NCI-H1694 (cell line): ENCODE data around the gene AKAP9.
A peak's percentile ranks its signal among the peaks of the same experiment; 100 is the strongest.
"Not testable (repeated sequence)": the region's sequence is repeated elsewhere in the genome, so short reads cannot be mapped to it uniquely, and the experiment has no call there.

Experiments
- DNase-seq: peaks from one replicate; lab custom pipeline; 2025; lab: John Stamatoyannopoulos, UW

Gene AKAP9

DNA sequence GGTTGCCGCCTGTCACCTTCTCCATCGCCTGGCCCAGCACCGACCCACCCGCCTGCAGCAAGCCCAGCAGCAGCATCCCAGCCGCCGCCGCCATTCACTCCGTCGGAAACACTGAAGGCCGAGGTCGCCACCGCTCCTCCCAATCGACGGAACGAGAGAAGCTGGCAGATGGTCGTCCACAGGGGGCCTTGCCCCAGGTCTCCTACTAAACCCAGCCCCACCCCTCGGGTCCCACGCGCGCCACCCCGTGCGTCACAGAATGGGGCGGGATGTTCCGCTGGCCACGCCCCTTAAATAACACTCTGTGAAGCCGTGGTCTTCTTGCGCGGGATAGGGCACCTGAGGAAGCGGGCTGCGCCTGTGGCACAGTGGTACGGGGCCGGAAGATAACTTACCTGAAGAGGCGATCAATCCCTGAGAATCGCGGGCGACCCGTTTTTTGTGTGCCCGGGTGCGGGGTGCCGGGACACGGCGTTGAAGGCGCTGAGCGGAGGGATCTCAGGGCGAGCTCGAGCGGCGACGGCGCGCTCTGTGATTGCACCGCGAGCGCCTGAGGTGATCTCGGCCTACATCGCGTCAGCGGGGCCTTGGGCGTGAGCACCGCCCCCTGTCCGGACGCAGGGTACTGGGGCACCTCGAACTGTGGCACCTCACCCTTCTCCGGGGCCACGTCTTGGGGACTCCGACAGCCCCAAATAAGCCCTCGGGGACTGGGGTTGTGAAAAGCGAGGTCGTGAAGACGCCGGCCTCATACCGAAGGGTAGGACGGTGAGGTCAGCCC, 193.8 kb downstream of the AKAP9 start, which contains the start of gene CYP51A1:
CYP51A1 (minus strand) TSS at position 207 of the 781 bp plus-strand sequence; CDS start at position 94, 113 bp downstream.
- DNase-seq: peak; percentile 96

GRCh38 chr7:92135052-92135889, 194.6 kb downstream of the AKAP9 start:
- no peak for DNase-seq

DNA sequence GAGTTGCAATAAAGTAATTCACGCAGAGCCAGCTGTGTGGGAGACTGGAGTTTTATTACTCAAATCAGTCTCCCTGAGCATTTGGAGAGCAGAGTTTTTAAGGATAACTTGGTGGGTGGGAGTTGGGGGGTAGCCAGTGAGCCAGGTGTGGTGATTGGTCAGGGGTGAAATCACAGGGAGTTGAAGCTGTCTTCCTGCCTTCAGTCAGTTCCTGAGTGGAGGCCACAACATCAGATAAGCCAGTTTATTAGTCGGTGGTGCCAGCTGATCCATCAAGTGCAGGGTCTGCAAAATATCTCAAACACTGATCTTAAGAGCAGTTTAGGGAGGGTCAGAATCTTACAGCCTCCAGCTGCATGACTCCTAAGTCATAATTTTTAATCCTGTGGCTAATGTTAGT, 196.9 kb downstream of the AKAP9 start:
- DNase-seq: no peak

GRCh38 chr7:92141161-92141560, 200.5 kb downstream of the AKAP9 start:
- no peak for DNase-seq

GRCh38 chr7:92142791-92143190, 202.1 kb downstream of the AKAP9 start:
- DNase-seq: not testable (repeated sequence)

GRCh38 chr7:92143192-92143880, 202.7 kb downstream of the AKAP9 start:
- not testable (repeated sequence) for DNase-seq

DNA sequence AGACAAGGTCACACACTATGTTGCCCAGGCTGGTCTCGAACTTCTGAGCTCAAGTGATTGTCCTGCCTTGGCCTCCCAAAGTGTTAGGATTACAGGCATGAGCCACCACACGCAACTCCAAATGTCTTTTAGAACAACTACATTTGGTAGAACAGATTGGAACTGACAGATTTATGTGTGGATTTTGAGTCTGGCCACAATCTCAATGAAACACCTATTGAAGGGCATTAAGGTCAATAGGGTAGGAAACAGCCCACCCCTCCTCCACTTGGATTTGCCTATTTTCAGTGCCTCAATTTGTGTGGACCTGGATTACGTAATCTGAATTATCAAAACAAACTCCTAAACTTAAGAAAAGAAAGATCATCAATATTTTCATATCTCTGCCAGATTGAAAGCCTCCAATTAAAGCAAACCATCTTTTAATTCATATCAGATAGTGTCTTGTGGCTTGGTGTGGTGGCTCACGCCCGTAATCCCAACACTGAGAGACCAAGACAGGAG, 209.1 kb downstream of the AKAP9 start:
- no peak for DNase-seq

DNA sequence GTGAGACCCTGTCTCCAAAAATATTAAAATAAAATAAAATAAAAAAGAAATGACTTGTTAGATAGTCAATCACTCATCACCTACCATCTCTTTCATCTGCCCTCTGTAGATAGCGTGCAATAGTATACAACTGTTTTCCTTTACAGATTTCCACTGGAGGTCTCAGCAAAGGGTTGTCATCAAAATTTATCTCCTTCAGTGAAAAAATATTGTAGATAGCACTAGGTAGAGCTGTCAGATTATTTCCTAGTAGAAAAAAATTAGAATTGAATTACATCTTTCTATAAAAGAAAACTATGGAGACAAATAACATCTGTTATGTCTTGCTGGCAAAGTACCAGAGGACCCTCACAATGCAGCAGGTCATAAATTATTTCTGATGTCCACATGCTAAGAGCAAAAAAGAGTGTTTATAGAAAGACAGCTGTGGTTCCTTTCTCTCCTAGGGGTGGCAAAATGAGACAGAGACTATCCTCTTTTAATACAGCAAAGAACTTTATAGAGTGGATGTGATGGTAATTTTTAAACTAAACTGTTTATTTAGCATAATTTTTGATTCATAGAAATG, 209.9 kb downstream of the AKAP9 start:
- DNase-seq: peak; percentile 29

DNA sequence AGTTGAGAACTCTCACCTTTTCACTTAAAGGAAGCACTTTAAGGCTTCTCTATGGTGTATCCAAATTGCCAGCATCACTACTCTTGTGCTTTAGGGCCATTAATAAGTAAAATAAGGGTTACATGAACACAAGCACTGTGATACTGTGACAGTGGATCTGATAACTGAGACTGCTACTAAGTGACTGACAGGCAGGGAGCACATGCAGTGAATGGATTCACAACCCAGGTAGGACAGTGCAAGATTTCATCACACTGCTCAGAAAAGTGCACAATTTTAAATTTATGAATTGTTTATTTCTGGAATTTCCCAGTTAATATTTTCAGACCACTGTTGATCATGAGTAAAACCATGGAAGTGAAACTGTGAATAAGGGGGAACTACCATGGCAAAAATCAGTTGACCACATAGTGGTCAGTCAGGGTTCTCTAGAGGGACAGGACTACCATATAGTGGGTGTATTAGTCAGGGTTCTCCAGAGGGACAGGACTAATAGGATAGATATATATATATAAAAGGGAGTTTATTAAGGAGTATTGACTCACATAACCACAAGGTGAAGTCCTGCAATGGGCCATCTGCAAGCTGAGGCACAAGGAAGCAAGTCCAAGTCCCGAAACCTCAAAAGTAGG, 214.6 kb downstream of the AKAP9 start:
- DNase-seq: no peak

DNA sequence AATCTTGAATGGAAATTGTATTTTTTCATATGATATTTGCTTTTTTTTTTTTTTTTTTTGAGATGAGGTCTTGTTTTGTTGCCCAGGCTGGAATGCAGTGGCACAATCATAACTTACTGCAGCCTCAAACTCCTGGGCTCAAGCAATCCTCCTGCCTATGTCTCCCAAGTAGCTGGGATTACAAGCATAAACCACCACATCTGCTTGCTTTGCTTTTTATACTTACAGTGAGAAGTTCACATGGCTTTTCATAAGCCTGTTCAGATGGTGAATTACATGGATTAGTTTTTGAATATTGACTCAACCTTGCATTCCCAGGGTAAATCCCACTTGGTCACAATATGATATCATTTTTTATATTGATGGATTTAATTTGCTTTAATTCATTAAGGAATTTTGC, 216.3 kb downstream of the AKAP9 start:
- DNase-seq: no peak

GRCh38 chr7:92158660-92159575, 218.3 kb downstream of the AKAP9 start:
- no peak for DNase-seq
